Vagina (tissue), 2 donors: ENCODE data around the gene IFNA17. TPM values are rescaled to one million over a fixed set of nuclear protein-coding genes. Genes with fewer than 3 reads are reported as not detected.
"Not testable (repeated sequence)": the region's sequence is repeated elsewhere in the genome, so short reads cannot be mapped to it uniquely, and the experiment has no call there.

ENCODE experiments used
- DNase-seq, 2 donors: peaks; one replicate each; pipeline ENCODE4 v3.0.0-alpha.2; 2017; ENCODE audit errors: extremely low spot score in 2 of 2
- H3K27ac ChIP-seq: fragments of 200-600 bp; sonication (generic); one replicate; pipeline ENCODE4 v1.5.1; 2019
- H3K27me3 ChIP-seq: fragments of 200-600 bp; sonication (generic); one replicate; pipeline ENCODE4 v1.5.1; 2019
- H3K36me3 ChIP-seq, 2 donors: fragments of 200-600 bp; sonication (generic); one replicate each; pipeline ENCODE4 v1.5.1; 2017 to 2019
- H3K4me1 ChIP-seq: fragments of 200-600 bp; sonication (generic); one replicate; pipeline ENCODE4 v1.5.1; 2019
- H3K4me3 ChIP-seq, 2 donors: fragments of 200-600 bp; sonication (generic); 1 replicate in 1 of 2; 2 replicates in 1 of 2; pipeline ENCODE4 v1.5.1; 2016 to 2019
- H3K9me3 ChIP-seq: fragments of 200-600 bp; sonication (generic); one replicate; pipeline ENCODE4 v1.5.1; 2019
- POLR2A ChIP-seq, 2 donors: fragments of 450-650 bp; IDR thresholded peaks; one replicate each; pipeline ENCODE4 v1.6.1; 2017; ENCODE audit warnings: antibody characterized with exemption in 2 of 2, mild to moderate bottlenecking in 2 of 2, moderate library complexity in 2 of 2
- POLR2AphosphoS5 ChIP-seq, 2 donors: sonication (generic); formaldehyde crosslinking; IDR thresholded peaks; one replicate each; pipeline ENCODE4 v1.9.0; 2017; ENCODE audit warnings: antibody characterized with exemption in 2 of 2, mild to moderate bottlenecking in 2 of 2, low read depth in 1 of 2; ENCODE audit not compliant: insufficient read depth in 1 of 2
- intact Hi-C: fragments of 100-400 bp; cut with DNase I; formaldehyde crosslinking; loops from one replicate; pipeline ENCODE4 v1.15.1; 2023
- total RNA-seq: library from RNA; depleted of rRNA; stranded (reverse); fragments of >200 nt; gene quantifications from one replicate; pipeline ENCODE4 v1.2.3, GENCODE V29; 2016
- TF ChIP-seq, protein P1 (sequence below), 3 experiments: fragments of 450-650 bp in 2 of 3; fragments of 200-600 bp in 1 of 3; sonication (generic) in 1 of 3; IDR thresholded peaks; one replicate each; pipeline ENCODE4 v1.5.1; 2017 to 2019; ENCODE audit warnings: antibody characterized with exemption in 3 of 3, mild to moderate bottlenecking in 2 of 3, moderate library complexity in 2 of 3

The IFNA17 gene
- total RNA-seq, 1 donor from 2014 or later: not detected

DNA sequence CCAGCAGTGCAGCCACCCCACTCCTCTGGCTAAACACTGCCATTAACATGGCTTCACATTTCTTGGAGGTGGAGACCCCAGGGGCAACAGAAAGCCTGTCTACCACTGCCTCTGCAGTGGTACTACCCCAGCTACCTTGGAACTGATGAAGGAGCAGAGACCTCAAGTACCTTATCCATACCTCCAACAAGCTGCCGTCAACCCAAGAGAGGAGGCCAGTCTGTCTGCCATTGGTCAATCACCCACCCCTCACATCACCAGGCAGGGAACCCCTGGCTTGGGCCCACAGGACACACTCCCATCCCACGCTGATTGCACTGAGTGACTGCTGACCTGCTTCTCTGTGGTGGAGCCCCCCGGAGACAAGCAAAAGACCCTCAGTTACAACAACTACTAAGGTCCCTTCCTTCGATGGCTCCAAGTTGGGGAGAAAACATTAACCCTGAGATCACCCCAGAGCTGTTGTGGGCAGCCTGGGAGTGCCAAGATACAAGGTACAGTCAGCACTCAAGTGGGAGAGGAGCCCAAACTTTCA lies 6.2 kb upstream of the IFNA17 start:
- no peaks in the 10 kb centered on the region for H3K9me3 ChIP-seq
- H3K27me3 ChIP-seq: no peaks in the 10 kb centered on the region
- H3K4me3 ChIP-seq: no peak overlapping the region
- DNase-seq: no peak
- H3K36me3 ChIP-seq: no peaks in the 10 kb centered on the region
- no peak for TF ChIP-seq POLR2A (IDR thresholded peaks at IDR 0.05)
- TF ChIP-seq, protein P1, sequence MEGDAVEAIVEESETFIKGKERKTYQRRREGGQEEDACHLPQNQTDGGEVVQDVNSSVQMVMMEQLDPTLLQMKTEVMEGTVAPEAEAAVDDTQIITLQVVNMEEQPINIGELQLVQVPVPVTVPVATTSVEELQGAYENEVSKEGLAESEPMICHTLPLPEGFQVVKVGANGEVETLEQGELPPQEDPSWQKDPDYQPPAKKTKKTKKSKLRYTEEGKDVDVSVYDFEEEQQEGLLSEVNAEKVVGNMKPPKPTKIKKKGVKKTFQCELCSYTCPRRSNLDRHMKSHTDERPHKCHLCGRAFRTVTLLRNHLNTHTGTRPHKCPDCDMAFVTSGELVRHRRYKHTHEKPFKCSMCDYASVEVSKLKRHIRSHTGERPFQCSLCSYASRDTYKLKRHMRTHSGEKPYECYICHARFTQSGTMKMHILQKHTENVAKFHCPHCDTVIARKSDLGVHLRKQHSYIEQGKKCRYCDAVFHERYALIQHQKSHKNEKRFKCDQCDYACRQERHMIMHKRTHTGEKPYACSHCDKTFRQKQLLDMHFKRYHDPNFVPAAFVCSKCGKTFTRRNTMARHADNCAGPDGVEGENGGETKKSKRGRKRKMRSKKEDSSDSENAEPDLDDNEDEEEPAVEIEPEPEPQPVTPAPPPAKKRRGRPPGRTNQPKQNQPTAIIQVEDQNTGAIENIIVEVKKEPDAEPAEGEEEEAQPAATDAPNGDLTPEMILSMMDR (IDR thresholded peaks at IDR 0.05): no peak
- TF ChIP-seq POLR2AphosphoS5 (IDR thresholded peaks at IDR 0.05; ENCODE audit: insufficient read depth in 1 of 2, low read depth in 1 of 2): no peak
- no peaks in the 10 kb centered on the region for H3K4me1 ChIP-seq
- intact Hi-C loops: no loop called here
- no peak overlapping the region for H3K27ac ChIP-seq

DNA sequence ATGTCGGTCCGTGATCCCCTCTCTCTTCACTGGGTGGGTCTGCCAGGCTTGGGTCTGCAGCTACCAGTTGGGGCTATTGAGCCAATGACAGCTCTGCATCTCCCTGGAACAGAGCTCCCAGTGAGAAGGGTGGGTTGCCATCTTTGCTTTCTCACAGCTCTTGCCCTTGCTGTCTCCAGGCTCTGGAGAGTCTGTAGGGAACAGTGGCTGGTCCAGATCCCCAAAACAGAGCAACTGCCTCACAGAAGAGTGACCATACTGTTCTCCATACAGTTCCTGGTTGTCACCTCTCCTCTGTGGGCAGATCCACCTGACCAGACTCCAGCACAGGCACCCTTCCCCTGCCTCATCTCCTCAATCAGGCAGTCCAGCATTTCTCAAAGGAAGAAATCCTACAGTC lies 5.2 kb upstream of the IFNA17 start:
- TF ChIP-seq, protein P1 (IDR thresholded peaks at IDR 0.05): no peak
- TF ChIP-seq POLR2A (IDR thresholded peaks at IDR 0.05) (no peak), POLR2AphosphoS5 (IDR thresholded peaks at IDR 0.05; ENCODE audit: insufficient read depth in 1 of 2, low read depth in 1 of 2) (no peak)
- H3K36me3 ChIP-seq: no peaks in the 10 kb centered on the region
- DNase-seq: no peak
- no peaks in the 10 kb centered on the region for H3K9me3 ChIP-seq
- no peak overlapping the region for H3K27ac ChIP-seq
- H3K4me1 ChIP-seq: no peaks in the 10 kb centered on the region
- no peaks in the 10 kb centered on the region for H3K27me3 ChIP-seq
- H3K4me3 ChIP-seq: no peak overlapping the region
- intact Hi-C loops: no loop called here

DNA sequence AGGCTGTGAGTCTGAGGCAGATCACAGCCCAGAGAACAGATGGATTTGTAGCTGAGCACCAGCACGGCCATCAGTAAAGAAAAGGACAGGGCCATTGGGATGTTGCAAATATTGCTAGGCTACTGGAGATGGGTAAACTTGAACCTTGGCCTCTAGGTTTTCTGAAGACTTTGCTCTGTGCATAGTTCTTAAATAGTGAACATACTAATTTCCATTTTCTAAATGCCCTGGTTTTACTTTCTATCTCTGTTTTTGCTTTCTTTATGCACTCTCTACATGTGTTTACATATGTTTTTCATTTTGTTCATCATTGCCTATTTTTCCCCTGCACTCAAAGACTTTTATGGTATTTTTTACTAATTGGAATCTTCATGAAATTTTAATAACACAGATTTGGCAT lies 10.8 kb downstream of the IFNA17 start, which contains the start of gene IFNA16:
Gene IFNA16 (minus strand): TSS at position 101 of the 400 bp plus-strand sequence. CDS start 6 bp downstream, at position 95.
- H3K9me3 ChIP-seq, H3K27me3 ChIP-seq, H3K27ac ChIP-seq, H3K36me3 ChIP-seq, H3K4me3 ChIP-seq, DNase-seq, H3K4me1 ChIP-seq, intact Hi-C loops: not testable (repeated sequence)

DNA sequence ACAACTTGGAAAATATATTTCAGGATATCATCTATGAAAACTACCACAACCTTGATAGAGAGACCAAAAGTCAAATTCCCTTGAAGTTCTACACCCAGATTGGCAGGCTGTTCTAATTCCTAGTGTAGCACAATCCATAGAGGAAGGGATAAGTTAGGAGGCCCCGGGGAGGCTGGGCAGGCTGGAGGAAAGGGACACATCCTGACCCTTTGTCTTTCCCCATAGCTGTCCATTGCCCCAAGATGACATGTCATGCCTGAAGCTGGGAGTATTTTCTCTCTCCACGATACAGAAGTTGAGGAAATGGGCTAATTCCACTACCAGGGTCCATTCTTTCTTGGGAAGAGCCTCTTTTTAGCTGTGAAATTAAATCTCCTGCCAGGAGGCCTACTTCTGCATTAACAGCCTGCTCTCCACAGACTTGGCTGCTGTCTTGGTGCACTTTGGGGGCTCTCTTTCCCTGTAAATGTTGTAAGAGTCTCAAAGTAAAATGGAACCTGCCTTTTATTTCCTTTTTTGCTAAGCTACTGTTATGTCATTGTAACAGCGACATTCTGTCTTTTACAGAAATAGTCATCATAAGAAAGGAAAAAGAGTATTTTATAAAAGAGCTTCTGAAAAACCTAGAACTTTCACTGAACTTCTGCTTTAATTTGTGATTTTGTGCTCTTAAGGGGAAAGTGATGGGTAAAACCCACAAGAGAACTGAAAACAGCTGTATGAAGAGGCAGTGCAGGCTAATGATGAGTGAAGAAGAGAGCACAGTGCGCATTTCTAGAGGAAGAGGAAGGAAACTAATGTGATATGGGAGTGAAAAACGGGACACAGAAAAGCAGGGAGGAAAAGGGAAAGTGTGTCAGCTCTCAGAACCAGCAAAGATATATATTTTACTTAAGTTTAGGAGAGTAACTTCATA lies 14.4 kb downstream of the IFNA17 start:
- H3K9me3 ChIP-seq, H3K36me3 ChIP-seq, H3K27ac ChIP-seq, DNase-seq, H3K4me3 ChIP-seq, H3K27me3 ChIP-seq, intact Hi-C loops, H3K4me1 ChIP-seq: not testable (repeated sequence)

DNA sequence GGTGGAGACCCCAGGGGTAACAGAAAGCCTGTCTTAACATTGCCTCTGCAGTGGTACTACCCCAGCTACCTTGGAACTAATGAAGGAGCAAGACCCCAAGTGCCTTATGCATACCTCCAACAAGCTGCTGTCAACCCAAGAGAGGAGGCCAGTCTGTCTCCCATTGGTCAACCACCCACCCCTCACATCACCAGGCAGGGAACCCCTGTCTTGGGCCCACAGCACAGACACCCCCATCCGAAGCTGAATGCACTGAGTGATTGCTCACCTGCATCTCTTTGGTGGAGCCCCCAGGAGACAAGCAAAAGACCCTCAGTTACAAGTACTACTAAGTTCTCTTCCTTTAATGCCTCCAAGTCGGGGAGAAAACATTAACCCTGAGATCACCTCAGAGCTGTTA lies 15.9 kb downstream of the IFNA17 start:
- H3K4me3 ChIP-seq: not testable (repeated sequence)

DNA sequence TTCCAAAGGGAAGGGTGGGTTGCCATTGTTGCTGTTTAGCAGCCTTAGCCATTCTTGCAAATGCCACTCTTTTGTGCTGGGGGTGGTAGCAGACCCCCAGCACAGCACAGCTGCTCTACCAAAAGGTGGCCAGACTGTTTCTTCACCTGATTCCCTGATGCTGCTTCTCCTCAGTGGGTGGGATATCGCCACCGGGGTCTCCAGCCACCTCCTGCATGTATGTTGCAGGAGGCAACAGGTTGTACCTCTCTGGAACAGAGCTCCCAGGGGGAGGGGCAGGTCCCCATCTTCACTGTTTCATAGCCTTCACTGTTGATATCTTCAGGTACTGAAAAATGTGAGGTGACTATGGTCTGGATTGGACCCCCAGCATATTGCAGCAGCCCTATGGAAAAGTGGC lies 17.2 kb downstream of the IFNA17 start:
- intact Hi-C loops: not testable (repeated sequence)

More for the DNA sequence above, 15.9 kb downstream of the IFNA17 start:
- H3K36me3 ChIP-seq, intact Hi-C loops, H3K9me3 ChIP-seq, H3K27me3 ChIP-seq, H3K27ac ChIP-seq, H3K4me1 ChIP-seq, DNase-seq: not testable (repeated sequence)

DNA sequence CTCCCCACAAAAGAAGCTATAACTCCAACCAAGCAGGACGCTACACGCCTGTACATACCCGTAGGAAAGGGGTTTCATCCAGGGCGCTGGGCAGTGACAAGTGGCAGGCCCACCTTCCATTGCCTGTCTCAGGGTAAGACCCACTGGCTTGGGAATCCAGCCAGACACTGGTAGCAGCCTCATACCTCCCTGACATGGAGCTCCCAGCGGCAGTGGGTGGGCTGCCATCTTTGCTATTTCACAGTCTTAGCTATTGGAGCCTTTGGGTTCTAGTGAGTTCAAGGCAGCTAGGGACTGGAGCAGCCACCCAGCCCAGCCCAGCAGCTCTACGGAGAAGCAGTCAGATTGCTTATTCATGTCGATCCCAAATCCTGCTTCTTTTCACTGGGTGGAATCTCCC lies 17.7 kb downstream of the IFNA17 start:
- intact Hi-C loops: no loop called here
- DNase-seq: no peak

More for the DNA sequence above, 17.2 kb downstream of the IFNA17 start:
- H3K4me1 ChIP-seq, H3K27ac ChIP-seq, DNase-seq, H3K9me3 ChIP-seq, H3K36me3 ChIP-seq, H3K4me3 ChIP-seq, H3K27me3 ChIP-seq: not testable (repeated sequence)

DNA sequence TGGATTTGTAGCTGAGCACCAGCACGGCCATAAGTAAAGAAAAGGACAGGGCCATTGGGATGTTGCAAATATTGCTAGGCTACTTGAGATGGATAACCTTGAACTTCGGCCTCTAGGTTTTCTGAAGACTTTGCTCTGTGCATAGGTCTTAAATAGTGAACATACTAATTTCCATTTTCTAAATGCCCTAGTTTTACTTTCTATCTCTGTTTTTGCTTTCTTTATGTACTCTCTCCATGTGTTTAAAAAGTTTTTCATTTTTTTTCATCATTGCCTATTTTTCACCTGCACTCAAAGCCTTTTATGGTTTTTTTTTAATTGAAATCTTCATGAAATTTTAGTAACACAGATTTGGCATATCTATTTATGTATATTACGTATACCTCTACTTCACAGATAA lies 21.0 kb downstream of the IFNA17 start, which contains the start of gene IFNA10:
Gene IFNA10 (minus strand): TSS at position 101 of the 400 bp plus-strand sequence. CDS start 46 bp downstream, at position 55.
- DNase-seq, intact Hi-C loops, H3K27ac ChIP-seq, H3K9me3 ChIP-seq, H3K27me3 ChIP-seq, H3K4me1 ChIP-seq, H3K36me3 ChIP-seq, H3K4me3 ChIP-seq: not testable (repeated sequence)

More for the DNA sequence above, 17.7 kb downstream of the IFNA17 start:
- Histone ChIP-seq H3K27me3 (no peaks in the 10 kb centered on the region), H3K9me3 (no peaks in the 10 kb centered on the region), H3K36me3 (no peaks in the 10 kb centered on the region), H3K4me3 (no peak overlapping the region), H3K4me1 (no peaks in the 10 kb centered on the region), H3K27ac (no peak overlapping the region)
- TF ChIP-seq, protein P1 (IDR thresholded peaks at IDR 0.05): no peak
- TF ChIP-seq POLR2AphosphoS5 (IDR thresholded peaks at IDR 0.05; ENCODE audit: insufficient read depth in 1 of 2, low read depth in 1 of 2) (no peak), POLR2A (IDR thresholded peaks at IDR 0.05) (no peak)
